Measurements from ENCODE around the gene POLK. TPM values are rescaled to one million over a fixed set of nuclear protein-coding genes. Genes with fewer than 3 reads are reported as not detected.
"Not testable (repeated sequence)": the region's sequence is repeated elsewhere in the genome, so short reads cannot be mapped to it uniquely, and the experiment has no call there.

The POLK gene
- total RNA-seq, 5 donors from 2014 or later (not counting 1 experiment from before 2014, with no cell fraction given): 21.8 to 26.2 (median 25.0) TPM

- H3K9me3 ChIP-seq; H3K27ac ChIP-seq (ENCODE audit: low read length); DNase-seq; H3K27me3 Mint-ChIP-seq; H3K27me3 ChIP-seq (replicated peaks in 1 of 2; ENCODE audit: control insufficient read depth in 2 of 2, extremely low read depth in 1 of 2, insufficient read depth in 2 of 2, low read length in 1 of 2); H3K4me3 ChIP-seq (ENCODE audit: control insufficient read depth in 1 of 2, extremely low read depth in 1 of 2, low read length in 1 of 2); H3K4me3 Mint-ChIP-seq; H3K27ac Mint-ChIP-seq; H3K4me1 ChIP-seq (ENCODE audit: control insufficient read depth in 1 of 2, extremely low read depth in 1 of 2, insufficient read depth in 2 of 2, low read length in 2 of 2); ATAC-seq (replicated peaks in 1 of 4); CTCF ChIA-PET; H3K36me3 ChIP-seq (ENCODE audit: control insufficient read depth in 2 of 2, extremely low read depth in 1 of 2, insufficient read depth in 1 of 2, low read length in 1 of 2); H3K9me3 Mint-ChIP-seq: not testable (repeated sequence)
- Mint-ChIP-seq H3K4me1 (peaks cover 24 to 32% (median 29%) of the 10 kb centered on the region in 3 donors), H3K36me3 (peaks cover 57% of the 10 kb centered on the region)
- POLR2A ChIA-PET: interaction anchor here in 1 of 2 donors (0.6 kb wide), 1 partner anchor 786 kb away, joined by 3 read pairs; no protein-coding TSS in a partner anchor
- 100% methylated on average over 1 of the region's 1 CpG for WGBS (ENCODE audit: insufficient coverage)
Measured at GRCh38 chr5:75498875-75499274, 12.8 kb upstream of the POLK start.

DNA sequence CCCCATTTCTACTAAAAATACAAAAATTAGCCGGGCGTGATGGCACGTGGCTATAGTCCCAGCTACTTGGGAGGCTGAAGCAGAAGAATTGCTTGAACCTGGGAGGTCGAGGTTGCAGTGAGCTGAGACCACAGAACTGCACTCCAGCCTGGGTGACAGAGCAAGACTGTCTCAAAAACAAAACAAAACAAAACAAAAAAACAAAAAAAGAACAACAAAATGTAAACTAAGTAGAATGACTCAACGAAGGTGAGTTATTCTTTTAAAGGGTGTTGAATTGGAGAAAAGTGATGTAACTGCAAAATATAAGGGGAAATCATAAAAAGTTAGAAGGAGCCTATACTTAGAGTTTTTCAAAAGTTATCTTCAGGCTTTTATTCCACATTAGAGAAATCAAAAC lies 6.6 kb upstream of the POLK start:
- H3K4me3 ChIP-seq (ENCODE audit: control insufficient read depth in 1 of 2, extremely low read depth in 1 of 2, low read length in 1 of 2); H3K27ac Mint-ChIP-seq; H3K27me3 ChIP-seq (replicated peaks in 1 of 2; ENCODE audit: control insufficient read depth in 2 of 2, extremely low read depth in 1 of 2, insufficient read depth in 2 of 2, low read length in 1 of 2); H3K9me3 ChIP-seq; H3K27ac ChIP-seq (ENCODE audit: low read length); H3K27me3 Mint-ChIP-seq; DNase-seq; POLR2A ChIA-PET; H3K4me3 Mint-ChIP-seq; ATAC-seq (replicated peaks in 1 of 4); H3K9me3 Mint-ChIP-seq; H3K36me3 ChIP-seq (ENCODE audit: control insufficient read depth in 2 of 2, extremely low read depth in 1 of 2, insufficient read depth in 1 of 2, low read length in 1 of 2): not testable (repeated sequence)
- Mint-ChIP-seq H3K4me1 (peaks cover 56 to 64% (median 57%) of the 10 kb centered on the region in 3 donors), H3K36me3 (peaks cover 37% of the 10 kb centered on the region)
- WGBS (ENCODE audit: insufficient coverage): 100% methylated on average over 2 of the region's 5 CpGs
- CTCF ChIA-PET: interaction anchor here in 1 of 2 donors (0.6 to 0.7 kb wide), 2 partner anchors 789 to 1875 kb away, joined by 3 read pairs; no protein-coding TSS in a partner anchor
- H3K4me1 ChIP-seq (ENCODE audit: control insufficient read depth in 1 of 2, extremely low read depth in 1 of 2, insufficient read depth in 2 of 2, low read length in 2 of 2): peaks cover 4 to 15% of the 10 kb centered on the region in 2 experiments

DNA sequence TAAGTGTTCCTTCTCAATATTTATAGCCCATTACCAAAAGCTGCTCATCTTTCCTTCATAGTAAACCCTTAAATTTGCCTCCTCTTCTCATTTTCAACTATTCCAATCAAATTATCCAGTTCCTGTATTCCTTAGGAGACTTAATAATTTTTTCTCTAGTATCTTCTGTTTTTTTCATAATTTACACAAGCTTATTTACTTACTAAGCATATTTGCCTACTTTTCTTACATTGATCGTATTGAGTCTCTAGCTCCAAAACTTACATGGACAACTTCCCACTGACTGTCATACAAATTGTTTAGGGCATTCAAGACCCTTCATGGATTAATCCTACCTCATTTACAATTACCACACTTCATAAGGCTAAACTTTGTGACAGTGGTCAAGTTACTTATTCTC lies 3.9 kb upstream of the POLK start:
- no peak for DNase-seq
- WGBS (ENCODE audit: insufficient coverage): 100% methylated on average over 1 of the region's 1 CpG
- no peak for ATAC-seq (replicated peaks in 1 of 4)
- peaks cover 16 to 22% of the 10 kb centered on the region in 2 experiments for H3K4me1 ChIP-seq (ENCODE audit: control insufficient read depth in 1 of 2, extremely low read depth in 1 of 2, insufficient read depth in 2 of 2, low read length in 2 of 2)
- no peaks in the 10 kb centered on the region for H3K9me3 Mint-ChIP-seq
- no peaks in the 10 kb centered on the region for H3K9me3 ChIP-seq
- ChIA-PET POLR2A (no interaction called here), CTCF (interaction anchor here in 1 of 2 donors (0.6 kb wide), 1 partner anchor 31 kb away, joined by 5 read pairs; no protein-coding TSS in a partner anchor)
- no peak overlapping the region for H3K4me3 Mint-ChIP-seq
- no peak overlapping the region for H3K27ac Mint-ChIP-seq
- H3K27me3 Mint-ChIP-seq: no peaks in the 10 kb centered on the region
- peaks cover 0 to 6% of the 10 kb centered on the region in 2 donors for H3K36me3 ChIP-seq (ENCODE audit: control insufficient read depth in 2 of 2, extremely low read depth in 1 of 2, insufficient read depth in 1 of 2, low read length in 1 of 2)
- no peak overlapping the region for H3K27ac ChIP-seq (ENCODE audit: low read length)
- H3K4me1 Mint-ChIP-seq: peaks cover 59 to 63% (median 60%) of the 10 kb centered on the region in 3 donors
- H3K36me3 Mint-ChIP-seq: peaks cover 19% of the 10 kb centered on the region
- no peaks in the 10 kb centered on the region for H3K27me3 ChIP-seq (replicated peaks in 1 of 2; ENCODE audit: control insufficient read depth in 2 of 2, extremely low read depth in 1 of 2, insufficient read depth in 2 of 2, low read length in 1 of 2)
- H3K4me3 ChIP-seq (ENCODE audit: control insufficient read depth in 1 of 2, extremely low read depth in 1 of 2, low read length in 1 of 2): no peak overlapping the region

DNA sequence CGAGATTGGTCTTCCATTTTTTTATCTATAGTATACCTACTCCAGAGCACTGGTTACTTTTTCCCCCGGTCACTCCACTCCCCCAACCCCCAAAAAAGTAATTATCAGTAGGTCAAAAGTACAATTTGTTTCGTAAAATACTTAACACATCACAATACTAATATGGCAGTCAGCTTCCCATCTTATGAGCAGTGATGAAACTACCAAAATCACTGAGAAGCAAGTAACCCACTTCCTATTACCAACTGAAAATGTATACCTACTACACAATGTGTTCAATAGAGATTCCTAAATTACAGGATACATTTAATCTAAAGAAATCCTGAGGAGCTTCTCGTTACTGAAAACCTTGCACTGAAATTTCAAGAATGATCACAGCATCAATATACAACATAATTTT lies 2.1 kb upstream of the POLK start:
- WGBS (ENCODE audit: insufficient coverage): 87% methylated on average over 3 of the region's 4 CpGs
- Histone ChIP-seq H3K4me3 (ENCODE audit: control insufficient read depth in 1 of 2, extremely low read depth in 1 of 2, low read length in 1 of 2) (no peak overlapping the region), H3K4me1 (ENCODE audit: control insufficient read depth in 1 of 2, extremely low read depth in 1 of 2, insufficient read depth in 2 of 2, low read length in 2 of 2) (peaks cover 17 to 24% of the 10 kb centered on the region in 2 experiments), H3K27ac (ENCODE audit: low read length) (no peak overlapping the region), H3K27me3 (replicated peaks in 1 of 2; ENCODE audit: control insufficient read depth in 2 of 2, extremely low read depth in 1 of 2, insufficient read depth in 2 of 2, low read length in 1 of 2) (no peaks in the 10 kb centered on the region), H3K9me3 (no peaks in the 10 kb centered on the region), H3K36me3 (ENCODE audit: control insufficient read depth in 2 of 2, extremely low read depth in 1 of 2, insufficient read depth in 1 of 2, low read length in 1 of 2) (peaks cover 0 to 4% of the 10 kb centered on the region in 2 donors)
- ATAC-seq (replicated peaks in 1 of 4) (no peak), DNase-seq (no peak)
- H3K27ac Mint-ChIP-seq: no peak overlapping the region
- H3K9me3 Mint-ChIP-seq: no peaks in the 10 kb centered on the region
- CTCF ChIA-PET: interaction anchor here (0.5 to 0.6 kb wide), 2 partner anchors 129 to 208 kb away, joined by 3 to 4 read pairs; partner anchors contain the start of gene POC5 (in 1 of the 2)
- H3K4me1 Mint-ChIP-seq: peaks cover 64 to 70% (median 69%) of the 10 kb centered on the region in 3 donors
- POLR2A ChIA-PET: interaction anchor here (0.6 kb wide), 3 partner anchors 58 to 1207 kb away, joined by 3 to 4 read pairs (median 3); no protein-coding TSS in a partner anchor
- peaks cover 11% of the 10 kb centered on the region for H3K36me3 Mint-ChIP-seq
- no peaks in the 10 kb centered on the region for H3K27me3 Mint-ChIP-seq
- peak overlapping the region; percentile 93 to 94 (median 93) for H3K4me3 Mint-ChIP-seq

DNA sequence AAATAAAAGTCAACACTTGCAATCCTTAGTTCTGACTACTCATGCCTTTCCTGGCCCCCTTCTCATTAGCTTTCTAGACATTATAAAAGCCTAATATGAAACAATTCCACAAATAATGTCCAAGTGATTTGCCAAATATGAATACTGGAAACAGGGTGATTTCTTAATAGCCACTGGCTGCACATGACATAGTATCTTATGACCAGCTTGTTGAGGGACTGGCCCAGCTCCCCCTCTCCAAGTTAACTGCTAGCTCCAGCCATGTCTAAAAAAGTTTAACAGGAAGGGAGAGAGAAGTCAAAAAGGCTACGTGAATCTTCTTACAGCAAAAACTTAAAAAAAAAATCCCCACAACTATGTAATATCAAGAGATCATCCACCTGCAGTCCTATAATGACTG lies 1.7 kb upstream of the POLK start:
- Histone ChIP-seq H3K36me3 (ENCODE audit: control insufficient read depth in 2 of 2, extremely low read depth in 1 of 2, insufficient read depth in 1 of 2, low read length in 1 of 2) (peaks cover 0 to 4% of the 10 kb centered on the region in 2 donors), H3K4me3 (ENCODE audit: control insufficient read depth in 1 of 2, extremely low read depth in 1 of 2, low read length in 1 of 2) (peak overlapping the region; percentile 84 to 87), H3K27me3 (replicated peaks in 1 of 2; ENCODE audit: control insufficient read depth in 2 of 2, extremely low read depth in 1 of 2, insufficient read depth in 2 of 2, low read length in 1 of 2) (no peaks in the 10 kb centered on the region), H3K27ac (ENCODE audit: low read length) (no peak overlapping the region), H3K4me1 (ENCODE audit: control insufficient read depth in 1 of 2, extremely low read depth in 1 of 2, insufficient read depth in 2 of 2, low read length in 2 of 2) (peaks cover 17 to 24% of the 10 kb centered on the region in 2 experiments), H3K9me3 (no peaks in the 10 kb centered on the region)
- Mint-ChIP-seq H3K4me3 (peak overlapping the region; percentile 93 to 94 (median 93)), H3K27me3 (no peaks in the 10 kb centered on the region), H3K4me1 (peaks cover 60 to 69% (median 68%) of the 10 kb centered on the region in 3 donors), H3K36me3 (peaks cover 9% of the 10 kb centered on the region), H3K27ac (no peak overlapping the region), H3K9me3 (no peaks in the 10 kb centered on the region)
- ATAC-seq (replicated peaks in 1 of 4) (no peak), DNase-seq (no peak)
- ChIA-PET CTCF (no interaction called here), POLR2A (interaction anchor here (0.6 kb wide), 2 partner anchors 57 to 1206 kb away, joined by 3 to 4 read pairs; no protein-coding TSS in a partner anchor)
- WGBS (ENCODE audit: insufficient coverage): no CpG with 5 or more reads among the region's 1 CpG

DNA sequence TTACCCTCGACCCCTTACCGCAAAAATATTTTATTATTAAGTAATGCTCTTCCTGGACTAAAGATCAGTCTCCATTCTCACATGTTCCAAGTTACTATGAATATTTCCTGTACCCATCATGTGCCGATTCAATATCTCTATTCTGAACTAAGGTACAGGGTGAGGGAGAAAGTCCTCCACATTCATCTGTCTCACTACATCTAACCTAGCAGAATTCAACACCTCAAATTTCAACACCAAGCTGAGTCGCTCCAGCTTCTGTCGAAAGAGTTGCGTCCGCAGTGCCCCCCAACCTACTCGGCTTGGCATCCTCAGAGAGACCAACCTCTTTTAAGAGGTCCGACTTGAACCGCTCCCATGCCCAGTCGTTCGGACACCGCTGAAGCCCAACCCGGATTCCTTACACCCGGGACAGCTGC lies 1.3 kb upstream of the POLK start:
- 1% methylated on average over 12 of the region's 15 CpGs for WGBS (ENCODE audit: insufficient coverage)
- H3K4me1 Mint-ChIP-seq: peaks cover 57 to 71% (median 70%) of the 10 kb centered on the region in 3 donors
- ATAC-seq (replicated peaks in 1 of 4) (no peak), DNase-seq (peak in 2 of 35 experiments; percentile 0 to 30)
- H3K9me3 ChIP-seq: no peaks in the 10 kb centered on the region
- H3K4me3 ChIP-seq (ENCODE audit: control insufficient read depth in 1 of 2, extremely low read depth in 1 of 2, low read length in 1 of 2): peak overlapping the region; percentile 84 to 87
- ChIA-PET POLR2A (no interaction called here), CTCF (no interaction called here)
- H3K27ac Mint-ChIP-seq: peak overlapping the region; percentile 23 to 73
- no peaks in the 10 kb centered on the region for H3K27me3 ChIP-seq (replicated peaks in 1 of 2; ENCODE audit: control insufficient read depth in 2 of 2, extremely low read depth in 1 of 2, insufficient read depth in 2 of 2, low read length in 1 of 2)
- H3K9me3 Mint-ChIP-seq: no peaks in the 10 kb centered on the region
- peaks cover 7% of the 10 kb centered on the region for H3K36me3 Mint-ChIP-seq
- peaks cover 0 to 4% of the 10 kb centered on the region in 2 donors for H3K36me3 ChIP-seq (ENCODE audit: control insufficient read depth in 2 of 2, extremely low read depth in 1 of 2, insufficient read depth in 1 of 2, low read length in 1 of 2)
- no peaks in the 10 kb centered on the region for H3K27me3 Mint-ChIP-seq
- H3K4me3 Mint-ChIP-seq: peak overlapping the region; percentile 93 to 94 (median 93)
- peaks cover 17 to 24% of the 10 kb centered on the region in 2 experiments for H3K4me1 ChIP-seq (ENCODE audit: control insufficient read depth in 1 of 2, extremely low read depth in 1 of 2, insufficient read depth in 2 of 2, low read length in 2 of 2)
- no peak overlapping the region for H3K27ac ChIP-seq (ENCODE audit: low read length)
